H1 (cell line): Measurements from ENCODE around the gene POLR1C. TPM values are rescaled to one million over a fixed set of nuclear protein-coding genes. Genes with fewer than 3 reads are reported as not detected.

Experiments used
- CTCF ChIA-PET: fragments of 300-600 bp; sonication (Branson Sonifier 250); formaldehyde crosslinking; loops from one replicate; lab custom pipeline; 2021; ENCODE audit not compliant: partially characterized antibody; lab: Charles Lee
- POLR2A ChIA-PET: fragments of 300-600 bp; sonication (Branson Sonifier 250); formaldehyde crosslinking; loops from one replicate; lab custom pipeline; 2021; ENCODE audit warnings: inconsistent platforms; ENCODE audit not compliant: partially characterized antibody; lab: Charles Lee
- DNase-seq, 2 experiments: peaks; one replicate each; pipeline versions ENCODE4 v3.0.0 to v3.0.0-alpha.2; 2010 to 2022; ENCODE audit warnings: low spot score in 2 of 2, low read depth in 1 of 2, mixed read lengths in 1 of 2
- FAIRE-seq: peaks from 2 replicates; lab custom pipeline; 2011; peaks lifted over from hg19 to GRCh38; lab: Jason Lieb, UNC
- H2AFZ ChIP-seq: 2 replicates; pipeline ENCODE4 v1.8.1; 2012; ENCODE audit warnings: low read length, inconsistent platforms
- H2AK5ac ChIP-seq: 2 replicates; pipeline ENCODE4 v1.6.1; 2013; ENCODE audit warnings: low read depth, low read length
- H2BK120ac ChIP-seq: replicated peaks from 2 replicates; pipeline ENCODE3; 2013; ENCODE audit warnings: low read depth, low read length, inconsistent platforms
- H2BK12ac ChIP-seq: 2 replicates; pipeline ENCODE4 v1.6.1; 2013; ENCODE audit warnings: low read depth, low read length
- H2BK15ac ChIP-seq: 2 replicates; pipeline ENCODE4 v1.6.1; 2013; ENCODE audit warnings: low read length
- H2BK20ac ChIP-seq: 2 replicates; pipeline ENCODE4 v1.6.1; 2013; ENCODE audit warnings: low read length
- H2BK5ac ChIP-seq: 2 replicates; pipeline ENCODE4 v1.6.1; 2013; ENCODE audit warnings: low read depth, low read length
- H3K14ac ChIP-seq: 2 replicates; pipeline ENCODE4 v1.6.1; 2013; ENCODE audit warnings: inconsistent platforms; ENCODE audit not compliant: insufficient read length
- H3K18ac ChIP-seq: 2 replicates; pipeline ENCODE4 v1.6.1; 2013; ENCODE audit warnings: low read length; ENCODE audit errors: extremely low read depth
- H3K23ac ChIP-seq: 2 replicates; pipeline ENCODE4 v1.6.1; 2013; ENCODE audit warnings: inconsistent platforms; ENCODE audit not compliant: insufficient read length
- H3K23me2 ChIP-seq: 2 replicates; pipeline ENCODE4 v1.6.1; 2013; ENCODE audit warnings: low read depth, low read length
- H3K27ac ChIP-seq: 2 replicates; pipeline ENCODE4 v1.6.1; 2011; ENCODE audit warnings: low read depth, low read length, inconsistent platforms
- H3K27me3 ChIP-seq, 4 experiments: replicated peaks in 1 of 4; 1 replicate in 1 of 4; 2 replicates in 3 of 4; pipeline versions ENCODE4 v1.6.1 to v1.8.1; 2011 to 2013; ENCODE audit warnings: low read length in 3 of 4, mild to moderate bottlenecking in 3 of 4, inconsistent platforms in 2 of 4, mixed read lengths in 2 of 4, moderate library complexity in 1 of 4; ENCODE audit not compliant: control insufficient read depth in 3 of 4, insufficient read depth in 3 of 4; ENCODE audit errors: extremely low read depth in 1 of 4
- H3K36me3 ChIP-seq, 4 experiments: 2 replicates each; pipeline versions ENCODE4 v1.6.1 to v1.8.1; 2011 to 2013; ENCODE audit warnings: mild to moderate bottlenecking in 4 of 4, low read length in 3 of 4, moderate library complexity in 2 of 4, control low read depth in 1 of 4, inconsistent platforms in 1 of 4; ENCODE audit not compliant: insufficient read depth in 4 of 4, control insufficient read depth in 2 of 4
- H3K4ac ChIP-seq: replicated peaks from 2 replicates; pipeline ENCODE3; 2013; ENCODE audit warnings: low read length, low read depth, mixed read lengths, inconsistent platforms; ENCODE audit not compliant: insufficient read length
- H3K4me1 ChIP-seq, 4 experiments: replicated peaks in 1 of 4; 1 replicate in 1 of 4; 2 replicates in 3 of 4; pipeline versions ENCODE4 v1.6.1 to v1.8.1; 2011 to 2013; ENCODE audit warnings: low read length in 3 of 4, inconsistent platforms in 2 of 4, mixed read lengths in 1 of 4; ENCODE audit not compliant: insufficient read depth in 4 of 4, control insufficient read depth in 3 of 4
- H3K4me2 ChIP-seq, 2 experiments: 2 replicates each; pipeline versions ENCODE4 v1.6.1 to v1.8.1; 2011 to 2013; ENCODE audit warnings: low read depth in 2 of 2, low read length in 2 of 2, control low read depth in 1 of 2, inconsistent platforms in 1 of 2, mild to moderate bottlenecking in 1 of 2; ENCODE audit not compliant: insufficient read depth in 1 of 2
- H3K4me3 ChIP-seq, 4 experiments: fragments of 200-600, 300-600 bp in 1 of 4; sonication (generic), shearing (Covaris generic), sonication (Bioruptor Twin) in 1 of 4; 2 replicates each; pipeline versions ENCODE4 v1.5.1 to v1.8.1; 2011 to 2016; ENCODE audit warnings: low read length in 4 of 4, low read depth in 3 of 4, control low read depth in 2 of 4, inconsistent platforms in 2 of 4, mild to moderate bottlenecking in 2 of 4, mixed read lengths in 1 of 4, moderate library complexity in 1 of 4; ENCODE audit not compliant: insufficient read depth in 2 of 4; ENCODE audit errors: extremely low read depth in 1 of 4
- H3K56ac ChIP-seq: replicated peaks from 2 replicates; pipeline ENCODE3; 2013; ENCODE audit warnings: low read depth, mild to moderate bottlenecking, mixed read lengths, low read length, inconsistent platforms; ENCODE audit not compliant: insufficient read length
- H3K79me1 ChIP-seq: 2 replicates; pipeline ENCODE4 v1.6.1; 2013; ENCODE audit warnings: low read depth, low read length, control low read depth
- H3K79me2 ChIP-seq, 2 experiments: 2 replicates each; pipeline versions ENCODE4 v1.6.1 to v1.8.1; 2012 to 2013; ENCODE audit warnings: low read length in 2 of 2, mild to moderate bottlenecking in 2 of 2, inconsistent platforms in 1 of 2; ENCODE audit not compliant: insufficient read depth in 2 of 2, control insufficient read depth in 1 of 2
- H3K9ac ChIP-seq, 4 experiments: replicated peaks in 1 of 4; 1 replicate in 1 of 4; 2 replicates in 3 of 4; pipeline versions ENCODE4 v1.6.1 to v1.8.1; 2011 to 2013; ENCODE audit warnings: low read depth in 3 of 4, low read length in 3 of 4, control low read depth in 2 of 4, mild to moderate bottlenecking in 2 of 4, moderate library complexity in 2 of 4, inconsistent platforms in 1 of 4; ENCODE audit errors: extremely low read depth in 1 of 4
- H3K9me3 ChIP-seq, 2 experiments: 2 replicates each; pipeline versions ENCODE4 v1.6.1 to v1.8.1; 2012 to 2013; ENCODE audit warnings: mild to moderate bottlenecking in 2 of 2, moderate library complexity in 2 of 2, control low read depth in 1 of 2, inconsistent platforms in 1 of 2, low read depth in 1 of 2, low read length in 1 of 2, mixed read lengths in 1 of 2; ENCODE audit not compliant: insufficient read depth in 2 of 2
- H4K20me1 ChIP-seq, 2 experiments: replicated peaks in 1 of 2; 2 replicates each; pipeline versions ENCODE3 to v1.8.1; 2011 to 2013; ENCODE audit warnings: inconsistent platforms in 2 of 2, low read length in 2 of 2, mild to moderate bottlenecking in 1 of 2; ENCODE audit not compliant: insufficient read depth in 2 of 2, control insufficient read depth in 1 of 2
- H4K5ac ChIP-seq: 2 replicates; pipeline ENCODE4 v1.6.1; 2013; ENCODE audit warnings: low read length, low read depth, mixed read lengths, inconsistent platforms; ENCODE audit not compliant: insufficient read length
- H4K8ac ChIP-seq: 2 replicates; pipeline ENCODE4 v1.8.0; 2013; ENCODE audit warnings: mild to moderate bottlenecking, moderate library complexity, low read length, inconsistent platforms; ENCODE audit not compliant: insufficient read depth; ENCODE audit errors: extremely low read depth
- H4K91ac ChIP-seq: replicated peaks from 2 replicates; pipeline ENCODE3; 2013; ENCODE audit warnings: low read length, mixed read lengths, inconsistent platforms; ENCODE audit not compliant: insufficient read length
- BCL11A ChIP-seq, 2 experiments: IDR thresholded peaks; one replicate each; pipeline ENCODE4 v1.6.1; 2011; ENCODE audit warnings: low read depth in 2 of 2, low read length in 2 of 2, mild to moderate bottlenecking in 2 of 2
- CBX5 ChIP-seq: fragments of 300-800, 300-1000 bp; sonication (generic); IDR thresholded peaks from 2 replicates; pipeline ENCODE4 v1.7.1; 2016; ENCODE audit warnings: antibody characterized with exemption, low read length, low read depth
- HDAC2 ChIP-seq, 2 experiments: fragments of 300-600 bp in 1 of 2; sonication (generic) in 1 of 2; IDR thresholded peaks; 2 replicates each; pipeline ENCODE4 v1.6.1; 2011 to 2012; ENCODE audit warnings: low read depth in 2 of 2, low read length in 2 of 2, mild to moderate bottlenecking in 2 of 2, moderate library complexity in 2 of 2, borderline replicate concordance in 1 of 2, inconsistent platforms in 1 of 2
- NRF1 ChIP-seq: IDR thresholded peaks from 2 replicates; pipeline ENCODE4 v1.6.1; 2011; ENCODE audit warnings: mild to moderate bottlenecking, low read depth, low read length, improper control_type of control experiment
- PHF8 ChIP-seq: fragments of 200-600 bp; sonication (generic); conservative IDR thresholded peaks from 2 replicates; pipeline ENCODE4 v1.7.1; 2012; ENCODE audit warnings: low read depth, mild to moderate bottlenecking, inconsistent platforms, low read length, moderate library complexity
- RNF2 ChIP-seq: fragments of 200-900, 300-1000 bp; sonication (generic); IDR thresholded peaks from 2 replicates; pipeline ENCODE4 v1.7.1; 2016; ENCODE audit warnings: borderline replicate concordance, low read depth, mild to moderate bottlenecking, antibody characterized with exemption, low read length; ENCODE audit not compliant: poor library complexity, severe bottlenecking; ENCODE audit errors: missing control alignments
- SP4 ChIP-seq: IDR thresholded peaks from 2 replicates; pipeline ENCODE4 v1.6.1; 2012; ENCODE audit warnings: low read length, inconsistent platforms
- USF2 ChIP-seq: IDR thresholded peaks from 2 replicates; pipeline ENCODE4 v1.6.1; 2011; ENCODE audit warnings: low read length, improper control_type of control experiment
- ZNF274 ChIP-seq: IDR thresholded peaks from 2 replicates; pipeline ENCODE4 v1.7.0; 2012; ENCODE audit warnings: low read length, borderline replicate concordance; ENCODE audit errors: extremely low read depth
- WGBS, 2 experiments: shearing (Covaris generic) in 1 of 2; methylation state at CpG; one replicate each; pipeline versions ENCODE4 v1.1.6 to v1.1.7; 2013 to 2015; ENCODE audit warnings: low lambda C conversion rate in 2 of 2, mixed read lengths in 2 of 2, inconsistent platforms in 1 of 2, low coverage in 1 of 2, missing lambda C conversion rate in 1 of 2; ENCODE audit not compliant: insufficient replicate concordance in 2 of 2, insufficient coverage in 1 of 2, insufficient read length in 1 of 2; ENCODE audit errors: extremely low coverage in 1 of 2, missing lambda C conversion rate in 1 of 2; 5-methylcytosine and 5-hydroxymethylcytosine counted together
- polyA plus RNA-seq, 7 experiments: library from polyadenylated mRNA; depleted of rRNA in 3 of 7; stranded (reverse) in 5 of 7; unstranded in 2 of 7; fragments of >200 nt in 5 of 7; fragments of 200-250 nt in 2 of 7; gene quantifications; 1 replicate in 5 of 7; 2 replicates in 1 of 7; 4 replicates in 1 of 7; pipeline versions ENCODE4 v1.2.1 to v1.2.3, GENCODE V29; 2011 to 2013; ENCODE audit warnings: missing spikeins in 2 of 7, mixed read lengths in 2 of 7
- total RNA-seq: library from RNA; stranded (reverse); fragmentation: NEBNext Ultra II Directional; extraction: Animal tissue kit (Norgen Biotek cat#: 25700); gene quantifications from 2 replicates; pipeline ENCODE4 v1.2.1, GENCODE V29; 2021

Gene POLR1C
- total and polyA plus RNA-seq, 2 of the 8 experiments (the other 6 are each of a cell fraction or from before 2014, with no cell fraction given) = 42.9 to 49.6 TPM

DNA sequence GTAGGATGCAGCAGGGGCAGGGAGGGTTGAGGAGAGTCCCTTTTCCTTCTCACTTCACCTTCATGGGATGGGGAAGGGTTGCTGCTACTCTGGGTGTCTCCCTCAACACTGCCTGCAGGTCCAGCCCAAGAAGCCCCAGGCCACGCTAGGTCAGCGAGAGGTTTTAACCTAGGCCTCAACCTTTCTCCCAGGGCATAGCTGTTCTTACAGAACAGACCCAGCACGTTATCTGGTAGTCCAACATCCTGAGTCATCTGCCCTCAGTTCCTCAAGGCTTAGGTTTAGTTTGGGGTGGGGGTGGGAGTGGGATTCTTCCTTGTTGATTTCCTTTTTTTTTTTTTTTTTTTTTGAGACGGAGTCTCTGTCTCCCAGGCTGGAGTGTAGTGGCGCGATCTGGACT, 22.6 kb upstream of the POLR1C start:
- CTCF ChIA-PET = interaction anchor here (1.0 to 32.9 kb wide), 7 partner anchors 6 to 116 kb away, joined by 3 to 536 read pairs (median 4); partner anchors contain the start of genes DLK2, LRRC73 and TJAP1

More for the DNA sequence above, 22.6 kb upstream of the POLR1C start:
- no peak overlapping the region for H3K4me2 ChIP-seq
- H2BK12ac ChIP-seq = no peak overlapping the region
- H2BK20ac ChIP-seq = no peak overlapping the region
- H3K27me3 ChIP-seq = no peaks in the 10 kb centered on the region
- H3K79me2 ChIP-seq = peaks cover 4 to 42% of the 10 kb centered on the region in 2 experiments; a peak in 3 of 4 replicates
- no peak for TF ChIP-seq BCL11A (IDR thresholded peaks at IDR 0.05; ENCODE audit: low read depth in 2 of 2, low read length in 2 of 2)
- TF ChIP-seq ZNF274 = no peak
- no peak for TF ChIP-seq RNF2
- TF ChIP-seq SP4 = no peak
- no peak for TF ChIP-seq USF2
- no peak for TF ChIP-seq HDAC2 (IDR thresholded peaks at IDR 0.05; ENCODE audit: borderline replicate concordance in 1 of 2, low read depth in 2 of 2, low read length in 2 of 2)
- TF ChIP-seq PHF8 = no peak
- no peak for TF ChIP-seq NRF1
- no peak for TF ChIP-seq CBX5
- FAIRE-seq (no peak), DNase-seq (no peak)
- H2BK15ac ChIP-seq = no peak overlapping the region
- no peak overlapping the region for H4K8ac ChIP-seq
- no peak overlapping the region for H2AFZ ChIP-seq
- no peak overlapping the region for H3K27ac ChIP-seq
- no peaks in the 10 kb centered on the region for H3K9me3 ChIP-seq
- H2BK120ac ChIP-seq = no peak overlapping the region
- no peak overlapping the region for H4K91ac ChIP-seq
- H3K18ac ChIP-seq = no peak overlapping the region
- H3K23me2 ChIP-seq = no peaks in the 10 kb centered on the region
- no peak overlapping the region for H3K9ac ChIP-seq
- peaks cover 15 to 34% of the 10 kb centered on the region in 2 experiments for H4K20me1 ChIP-seq
- POLR2A ChIA-PET = interaction anchor here (1.2 to 5.6 kb wide), 5 partner anchors 9 to 23 kb away, joined by 3 to 27 read pairs (median 6); partner anchors contain the start of genes POLR1C, TJAP1 and YIPF3
- no peak overlapping the region for H3K4me3 ChIP-seq
- H4K5ac ChIP-seq = no peak overlapping the region
- H3K36me3 ChIP-seq = peaks cover 8 to 13% (median 9%) of the 10 kb centered on the region in 4 experiments; a peak in 7 of 8 replicates
- peaks cover 7 to 19% (median 14%) of the 10 kb centered on the region in 4 experiments for H3K4me1 ChIP-seq
- 91% methylated on average over 4 of the region's 6 CpGs; no CpG with 5 or more reads in 1 of the 2 experiments for WGBS, 2 experiments
- H2BK5ac ChIP-seq = no peak overlapping the region
- H3K4ac ChIP-seq = no peak overlapping the region
- H3K14ac ChIP-seq = no peak overlapping the region
- H2AK5ac ChIP-seq = no peak overlapping the region
- H3K79me1 ChIP-seq = peaks cover 26% of the 10 kb centered on the region
- no peak overlapping the region for H3K56ac ChIP-seq
- H3K23ac ChIP-seq = no peak overlapping the region
